Large intestine (tissue), 3 donors: ENCODE results near the gene SLC26A1. TPM values are rescaled to one million over a fixed set of nuclear protein-coding genes. Genes with fewer than 3 reads are reported as not detected.

Experiments used
- DNase-seq, 2 donors: peaks; one replicate each; pipeline versions ENCODE4 v3.0.0 to v3.0.0-alpha.2; 2013
- H3K27ac ChIP-seq: one replicate; pipeline ENCODE4 v1.5.1; 2013; ENCODE audit warnings: low read length
- H3K27me3 ChIP-seq: 2 replicates; pipeline ENCODE4 v1.6.1; 2013; ENCODE audit warnings: low read length; ENCODE audit not compliant: control insufficient read depth, insufficient read depth
- H3K36me3 ChIP-seq: 2 replicates; pipeline ENCODE4 v1.6.1; 2013; ENCODE audit warnings: low read length; ENCODE audit not compliant: control insufficient read depth, insufficient read depth
- H3K4me1 ChIP-seq: one replicate; pipeline ENCODE4 v1.6.1; 2013; ENCODE audit warnings: low read length; ENCODE audit not compliant: control insufficient read depth, insufficient read depth
- H3K4me3 ChIP-seq: one replicate; pipeline ENCODE4 v1.5.1; 2013; ENCODE audit warnings: low read length
- H3K9me3 ChIP-seq: one replicate; pipeline ENCODE4 v1.6.1; 2013; ENCODE audit warnings: mild to moderate bottlenecking, low read depth, low read length, moderate library complexity; ENCODE audit not compliant: control insufficient read depth
- WGBS: methylation state at CpG from one replicate; pipeline ENCODE4 v1.1.5; 2013; ENCODE audit warnings: low lambda C conversion rate; ENCODE audit not compliant: insufficient coverage; 5-methylcytosine and 5-hydroxymethylcytosine counted together
- polyA plus RNA-seq: library from polyadenylated mRNA; unstranded; fragments of 120-200 nt; gene quantifications from one replicate; pipeline ENCODE4 v1.2.1, GENCODE V29; 2013

SLC26A1 gene
- polyA plus RNA-seq, 1 donor: 10.1 TPM

- H3K27me3 ChIP-seq: no peaks in the 10 kb centered on the region
- peaks cover 7% of the 10 kb centered on the region for H3K4me1 ChIP-seq
- WGBS: no CpG with 5 or more reads among the region's 19 CpGs
- H3K9me3 ChIP-seq: peaks cover 3% of the 10 kb centered on the region
- no peak overlapping the region for H3K4me3 ChIP-seq
- no peak overlapping the region for H3K27ac ChIP-seq
- DNase-seq: no peak
- peaks cover 5% of the 10 kb centered on the region for H3K36me3 ChIP-seq
Measured at GRCh38 chr4:1021386-1022050, 28.3 kb upstream of the SLC26A1 start.

- Histone ChIP-seq H3K4me3 (no peak overlapping the region), H3K27ac (no peak overlapping the region), H3K4me1 (peaks cover 3% of the 10 kb centered on the region), H3K9me3 (peaks cover 3% of the 10 kb centered on the region), H3K36me3 (no peaks in the 10 kb centered on the region), H3K27me3 (no peaks in the 10 kb centered on the region)
- no CpG with 5 or more reads among the region's 23 CpGs for WGBS
- no peak for DNase-seq
Measured at GRCh38 chr4:1019729-1020470, 26.7 kb upstream of the SLC26A1 start.

GRCh38 chr4:1019320-1019719, 26.1 kb upstream of the SLC26A1 start:
- no peak overlapping the region for H3K4me3 ChIP-seq
- H3K36me3 ChIP-seq: no peaks in the 10 kb centered on the region
- DNase-seq: no peak
- H3K27me3 ChIP-seq: no peaks in the 10 kb centered on the region
- H3K9me3 ChIP-seq: peaks cover 2% of the 10 kb centered on the region
- WGBS: no CpG with 5 or more reads among the region's 9 CpGs
- H3K4me1 ChIP-seq: peaks cover 7% of the 10 kb centered on the region
- no peak overlapping the region for H3K27ac ChIP-seq

GRCh38 chr4:1018147-1019020, 25.2 kb upstream of the SLC26A1 start:
- H3K4me3 ChIP-seq: no peak overlapping the region
- no peaks in the 10 kb centered on the region for H3K9me3 ChIP-seq
- peaks cover 2% of the 10 kb centered on the region for H3K36me3 ChIP-seq
- WGBS: no CpG with 5 or more reads among the region's 29 CpGs
- peaks cover 13% of the 10 kb centered on the region for H3K4me1 ChIP-seq
- DNase-seq: no peak
- no peaks in the 10 kb centered on the region for H3K27me3 ChIP-seq
- H3K27ac ChIP-seq: no peak overlapping the region

- no peak overlapping the region for H3K27ac ChIP-seq
- peaks cover 3% of the 10 kb centered on the region for H3K36me3 ChIP-seq
- no CpG with 5 or more reads among the region's 15 CpGs for WGBS
- H3K27me3 ChIP-seq: no peaks in the 10 kb centered on the region
- H3K9me3 ChIP-seq: peaks cover 4% of the 10 kb centered on the region
- no peak for DNase-seq
- no peak overlapping the region for H3K4me3 ChIP-seq
- peaks cover 13% of the 10 kb centered on the region for H3K4me1 ChIP-seq
Measured at GRCh38 chr4:1017706-1018105, 24.5 kb upstream of the SLC26A1 start.

GRCh38 chr4:1017211-1017610, 24.0 kb upstream of the SLC26A1 start:
- DNase-seq: no peak
- Histone ChIP-seq H3K9me3 (peaks cover 4% of the 10 kb centered on the region), H3K36me3 (peaks cover 3% of the 10 kb centered on the region), H3K4me3 (no peak overlapping the region), H3K4me1 (peaks cover 13% of the 10 kb centered on the region), H3K27me3 (no peaks in the 10 kb centered on the region), H3K27ac (no peak overlapping the region)
- no CpG with 5 or more reads among the region's 16 CpGs for WGBS

GRCh38 chr4:1015746-1016145, 22.5 kb upstream of the SLC26A1 start:
- no CpG with 5 or more reads among the region's 10 CpGs for WGBS

GRCh38 chr4:1015179-1015578, 22.0 kb upstream of the SLC26A1 start:
- Histone ChIP-seq H3K9me3 (peaks cover 4% of the 10 kb centered on the region), H3K4me3 (no peak overlapping the region), H3K36me3 (peaks cover 3% of the 10 kb centered on the region), H3K4me1 (peaks cover 21% of the 10 kb centered on the region), H3K27ac (no peak overlapping the region), H3K27me3 (peaks cover 4% of the 10 kb centered on the region)
- WGBS: no CpG with 5 or more reads among the region's 8 CpGs
- no peak for DNase-seq

More at GRCh38 chr4:1015746-1016145, 22.5 kb upstream of the SLC26A1 start:
- H3K36me3 ChIP-seq: peaks cover 3% of the 10 kb centered on the region
- no peak overlapping the region for H3K4me3 ChIP-seq
- no peak for DNase-seq
- no peak overlapping the region for H3K27ac ChIP-seq
- H3K4me1 ChIP-seq: peaks cover 16% of the 10 kb centered on the region
- peaks cover 4% of the 10 kb centered on the region for H3K9me3 ChIP-seq
- H3K27me3 ChIP-seq: no peaks in the 10 kb centered on the region

GRCh38 chr4:1014291-1015167, 21.3 kb upstream of the SLC26A1 start:
- Histone ChIP-seq H3K36me3 (peaks cover 3% of the 10 kb centered on the region), H3K9me3 (peaks cover 4% of the 10 kb centered on the region), H3K27me3 (peaks cover 5% of the 10 kb centered on the region), H3K4me1 (peaks cover 22% of the 10 kb centered on the region), H3K27ac (no peak overlapping the region), H3K4me3 (no peak overlapping the region)
- DNase-seq: no peak
- whole genome bisulfite sequencing: 100% methylated on average over 1 of the region's 36 CpGs
